Measurements from ENCODE around the gene DNM3. TPM values are rescaled to one million over a fixed set of nuclear protein-coding genes. Genes with fewer than 3 reads are reported as not detected.
A peak's percentile ranks its signal among the peaks of the same experiment; 100 is the strongest.

The DNM3 gene
- total and polyA plus RNA-seq, 9 donors, result 3.1 to 6.5 (median 4.4) TPM

DNA sequence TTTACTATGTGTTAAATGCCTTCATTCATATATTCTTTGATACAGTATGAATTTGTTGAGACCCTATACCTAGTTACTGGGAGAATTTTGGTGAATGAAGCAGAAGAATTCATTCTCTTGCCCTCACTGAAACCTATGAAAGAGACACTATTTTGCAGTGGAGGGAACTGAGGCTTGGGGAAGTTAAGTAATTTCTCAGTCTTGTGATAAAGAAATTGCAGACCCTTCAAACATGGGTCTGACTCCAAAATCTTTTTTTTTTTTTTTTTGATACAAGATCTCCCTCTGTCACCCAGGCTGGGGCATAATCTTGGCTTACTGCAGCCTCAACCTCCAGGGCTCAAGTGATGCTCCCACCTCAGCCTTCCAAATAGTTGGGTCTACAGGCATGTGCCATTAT lies 132.1 kb downstream of the DNM3 start:
- Histone ChIP-seq H3K36me3 (no peaks in the 10 kb centered on the region), H3K27ac (no peak overlapping the region)

GRCh38 chr1:171981303-171981702 lies 140.0 kb downstream of the DNM3 start:
- Histone ChIP-seq H3K27ac (no peak overlapping the region), H3K36me3 (no peaks in the 10 kb centered on the region), H3K4me3 (no peak overlapping the region), H3K9me3 (no peaks in the 10 kb centered on the region), H3K27me3 (peaks cover 2% of the 10 kb centered on the region), H3K4me1 (ENCODE audit: insufficient read depth) (no peaks in the 10 kb centered on the region)
- TF ChIP-seq EP300 (IDR thresholded peaks at IDR 0.05) (no peak), POLR2A (IDR thresholded peaks at IDR 0.05) (no peak)
- TF ChIP-seq, protein P1, sequence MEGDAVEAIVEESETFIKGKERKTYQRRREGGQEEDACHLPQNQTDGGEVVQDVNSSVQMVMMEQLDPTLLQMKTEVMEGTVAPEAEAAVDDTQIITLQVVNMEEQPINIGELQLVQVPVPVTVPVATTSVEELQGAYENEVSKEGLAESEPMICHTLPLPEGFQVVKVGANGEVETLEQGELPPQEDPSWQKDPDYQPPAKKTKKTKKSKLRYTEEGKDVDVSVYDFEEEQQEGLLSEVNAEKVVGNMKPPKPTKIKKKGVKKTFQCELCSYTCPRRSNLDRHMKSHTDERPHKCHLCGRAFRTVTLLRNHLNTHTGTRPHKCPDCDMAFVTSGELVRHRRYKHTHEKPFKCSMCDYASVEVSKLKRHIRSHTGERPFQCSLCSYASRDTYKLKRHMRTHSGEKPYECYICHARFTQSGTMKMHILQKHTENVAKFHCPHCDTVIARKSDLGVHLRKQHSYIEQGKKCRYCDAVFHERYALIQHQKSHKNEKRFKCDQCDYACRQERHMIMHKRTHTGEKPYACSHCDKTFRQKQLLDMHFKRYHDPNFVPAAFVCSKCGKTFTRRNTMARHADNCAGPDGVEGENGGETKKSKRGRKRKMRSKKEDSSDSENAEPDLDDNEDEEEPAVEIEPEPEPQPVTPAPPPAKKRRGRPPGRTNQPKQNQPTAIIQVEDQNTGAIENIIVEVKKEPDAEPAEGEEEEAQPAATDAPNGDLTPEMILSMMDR (IDR thresholded peaks at IDR 0.05), result no peak
- no peak for DNase-seq
- intact Hi-C loops (cut with DNase I), result loop anchor here (5.0 to 10.0 kb wide), 5 partner anchors 174 to 339 kb away; no protein-coding TSS in a partner anchor

More for the DNA sequence above, 132.1 kb downstream of the DNM3 start:
- no peak overlapping the region for H3K4me3 ChIP-seq
- TF ChIP-seq, protein P1 (IDR thresholded peaks at IDR 0.05), result no peak
- TF ChIP-seq POLR2A (IDR thresholded peaks at IDR 0.05) (no peak), EP300 (IDR thresholded peaks at IDR 0.05) (no peak)
- no peak for DNase-seq
- H3K4me1 ChIP-seq (ENCODE audit: insufficient read depth), result no peaks in the 10 kb centered on the region
- H3K27me3 ChIP-seq, result no peaks in the 10 kb centered on the region
- H3K9me3 ChIP-seq, result no peaks in the 10 kb centered on the region
- intact Hi-C loops (cut with DNase I), result no loop called here

GRCh38 chr1:171983584-171983983 lies 142.3 kb downstream of the DNM3 start:
- no peak for TF ChIP-seq POLR2A (IDR thresholded peaks at IDR 0.05)
- H3K4me3 ChIP-seq, result no peak overlapping the region

GRCh38 chr1:171984262-171984661 lies 143.0 kb downstream of the DNM3 start:
- peak in 2 of 5 donors; percentile 8 to 29 for DNase-seq
- Histone ChIP-seq H3K4me3 (no peak overlapping the region), H3K9me3 (no peaks in the 10 kb centered on the region), H3K36me3 (no peaks in the 10 kb centered on the region), H3K27ac (no peak overlapping the region), H3K4me1 (ENCODE audit: insufficient read depth) (no peaks in the 10 kb centered on the region), H3K27me3 (peaks cover 2% of the 10 kb centered on the region)
- 45 to 52% (median 50%) methylated on average over 7 of the region's 7 CpGs for WGBS, 3 donors
- intact Hi-C loops (cut with DNase I), result loop anchor here (2.0 to 10.0 kb wide), 6 partner anchors 177 to 342 kb away; no protein-coding TSS in a partner anchor
- TF ChIP-seq EP300 (IDR thresholded peaks at IDR 0.05) (no peak), POLR2A (IDR thresholded peaks at IDR 0.05) (no peak)
- TF ChIP-seq, protein P1 (IDR thresholded peaks at IDR 0.05), result no peak

More at GRCh38 chr1:171983584-171983983, 142.3 kb downstream of the DNM3 start:
- H3K4me1 ChIP-seq (ENCODE audit: insufficient read depth), result no peaks in the 10 kb centered on the region
- H3K9me3 ChIP-seq, result no peaks in the 10 kb centered on the region
- no peak for DNase-seq
- intact Hi-C loops (cut with DNase I), result loop anchor here (5.0 to 10.0 kb wide), 5 partner anchors 176 to 341 kb away; no protein-coding TSS in a partner anchor
- H3K27ac ChIP-seq, result no peak overlapping the region
- H3K36me3 ChIP-seq, result no peaks in the 10 kb centered on the region
- peaks cover 2% of the 10 kb centered on the region for H3K27me3 ChIP-seq
- 12 to 18% (median 15%) methylated on average over 1 of the region's 1 CpG for WGBS, 3 donors

GRCh38 chr1:171984850-171985485 lies 143.7 kb downstream of the DNM3 start:
- Histone ChIP-seq H3K27me3 (peaks cover 2% of the 10 kb centered on the region), H3K4me3 (no peak overlapping the region), H3K9me3 (no peaks in the 10 kb centered on the region), H3K27ac (no peak overlapping the region), H3K4me1 (ENCODE audit: insufficient read depth) (no peaks in the 10 kb centered on the region), H3K36me3 (no peaks in the 10 kb centered on the region)
- TF ChIP-seq EP300 (IDR thresholded peaks at IDR 0.05) (no peak), POLR2A (IDR thresholded peaks at IDR 0.05) (no peak)
- TF ChIP-seq, protein P1 (IDR thresholded peaks at IDR 0.05), result peak; percentile 33 to 71 (median 45)
- no peak for DNase-seq
- 15 to 20% (median 16%) methylated on average over 3 of the region's 3 CpGs for WGBS, 3 donors
- intact Hi-C loops (cut with DNase I), result loop anchor here (2.0 to 10.0 kb wide), 6 partner anchors 178 to 343 kb away; no protein-coding TSS in a partner anchor
